ENCODE results near the gene FOXP1. TPM values are rescaled to one million over a fixed set of nuclear protein-coding genes. Genes with fewer than 3 reads are reported as not detected.

Gene FOXP1
- total RNA-seq, 1 donor from 2014 or later = 27.3 TPM

DNA sequence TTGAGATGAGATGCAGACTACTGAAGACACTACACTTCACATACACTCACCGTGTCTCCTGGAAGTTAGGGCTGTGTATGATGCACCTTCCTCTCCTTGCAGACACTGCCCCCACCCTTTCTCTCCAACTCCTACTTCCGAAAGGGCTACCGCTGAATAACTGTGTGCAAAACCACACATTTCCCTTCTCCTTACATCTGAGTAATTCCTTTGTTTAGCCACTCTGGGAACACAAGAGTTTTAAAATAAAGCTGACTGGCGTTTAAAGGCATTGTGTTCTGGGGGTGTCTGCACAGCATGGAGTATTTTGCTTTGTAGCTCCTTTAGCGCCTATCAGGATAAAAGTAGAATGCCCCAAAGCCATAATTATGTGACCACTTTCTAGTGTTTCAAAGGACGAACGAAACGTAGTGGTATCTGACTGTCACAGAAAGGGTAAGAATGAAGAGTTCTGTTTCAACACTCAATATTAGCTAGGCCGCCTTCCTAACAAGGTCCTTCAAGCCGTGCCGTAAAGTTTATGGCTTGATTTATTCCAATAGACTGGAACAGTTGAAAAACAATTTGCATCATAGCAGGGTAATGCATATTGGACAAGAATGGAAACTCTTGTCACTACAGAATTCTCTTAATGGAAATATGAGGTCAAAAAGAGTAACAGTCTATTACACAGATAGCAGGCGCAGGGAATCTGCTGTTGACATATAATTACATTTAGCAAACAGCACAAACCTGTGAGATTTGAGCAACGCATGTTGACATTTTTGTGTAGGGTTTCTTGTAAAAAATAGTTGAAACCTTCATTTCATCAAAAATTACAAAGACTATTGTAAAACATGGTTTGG, 619.9 kb downstream of the FOXP1 start:
- Mint-ChIP-seq H3K27ac (peak overlapping the region; percentile 70), H3K27me3 (ENCODE audit: insufficient read depth, low read depth) (peaks cover 5% of the 10 kb centered on the region), H3K9me3 (no peaks in the 10 kb centered on the region), H3K4me1 (peaks cover 21% of the 10 kb centered on the region), H3K36me3 (peaks cover 33% of the 10 kb centered on the region), H3K4me3 (peak overlapping the region; percentile 58)
- H3F3A ChIP-seq (ENCODE audit: low read depth) = peaks cover 10% of the 10 kb centered on the region
- TF ChIP-seq, protein P1, sequence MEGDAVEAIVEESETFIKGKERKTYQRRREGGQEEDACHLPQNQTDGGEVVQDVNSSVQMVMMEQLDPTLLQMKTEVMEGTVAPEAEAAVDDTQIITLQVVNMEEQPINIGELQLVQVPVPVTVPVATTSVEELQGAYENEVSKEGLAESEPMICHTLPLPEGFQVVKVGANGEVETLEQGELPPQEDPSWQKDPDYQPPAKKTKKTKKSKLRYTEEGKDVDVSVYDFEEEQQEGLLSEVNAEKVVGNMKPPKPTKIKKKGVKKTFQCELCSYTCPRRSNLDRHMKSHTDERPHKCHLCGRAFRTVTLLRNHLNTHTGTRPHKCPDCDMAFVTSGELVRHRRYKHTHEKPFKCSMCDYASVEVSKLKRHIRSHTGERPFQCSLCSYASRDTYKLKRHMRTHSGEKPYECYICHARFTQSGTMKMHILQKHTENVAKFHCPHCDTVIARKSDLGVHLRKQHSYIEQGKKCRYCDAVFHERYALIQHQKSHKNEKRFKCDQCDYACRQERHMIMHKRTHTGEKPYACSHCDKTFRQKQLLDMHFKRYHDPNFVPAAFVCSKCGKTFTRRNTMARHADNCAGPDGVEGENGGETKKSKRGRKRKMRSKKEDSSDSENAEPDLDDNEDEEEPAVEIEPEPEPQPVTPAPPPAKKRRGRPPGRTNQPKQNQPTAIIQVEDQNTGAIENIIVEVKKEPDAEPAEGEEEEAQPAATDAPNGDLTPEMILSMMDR (IDR thresholded peaks at IDR 0.05) = no peak
- TF ChIP-seq EZH2phosphoT487 (IDR thresholded peaks at IDR 0.05) = no peak
- no peak for TF ChIP-seq EZH2 (IDR thresholded peaks at IDR 0.05)
- peak overlapping the region; percentile 8 for H3K4me3 ChIP-seq
- peaks cover 4% of the 10 kb centered on the region for H3K36me3 ChIP-seq
- no peaks in the 10 kb centered on the region for H4K20me1 ChIP-seq (ENCODE audit: low read depth)
- no peak overlapping the region for H2AFZ ChIP-seq (replicated peaks)
- peaks cover 23% of the 10 kb centered on the region for H3K4me1 ChIP-seq
- H3K27me3 ChIP-seq = no peaks in the 10 kb centered on the region
- H3K79me2 ChIP-seq (ENCODE audit: low read depth) = no peaks in the 10 kb centered on the region
- H3K9ac ChIP-seq = no peak overlapping the region
- H3K27ac ChIP-seq = peak overlapping the region; percentile 79
- peak overlapping the region; percentile 69 for H3K4me2 ChIP-seq
- no peaks in the 10 kb centered on the region for H3K9me3 ChIP-seq (ENCODE audit: low read depth)
- peak; percentile 83 for DNase-seq (ENCODE audit: low spot score)

DNA sequence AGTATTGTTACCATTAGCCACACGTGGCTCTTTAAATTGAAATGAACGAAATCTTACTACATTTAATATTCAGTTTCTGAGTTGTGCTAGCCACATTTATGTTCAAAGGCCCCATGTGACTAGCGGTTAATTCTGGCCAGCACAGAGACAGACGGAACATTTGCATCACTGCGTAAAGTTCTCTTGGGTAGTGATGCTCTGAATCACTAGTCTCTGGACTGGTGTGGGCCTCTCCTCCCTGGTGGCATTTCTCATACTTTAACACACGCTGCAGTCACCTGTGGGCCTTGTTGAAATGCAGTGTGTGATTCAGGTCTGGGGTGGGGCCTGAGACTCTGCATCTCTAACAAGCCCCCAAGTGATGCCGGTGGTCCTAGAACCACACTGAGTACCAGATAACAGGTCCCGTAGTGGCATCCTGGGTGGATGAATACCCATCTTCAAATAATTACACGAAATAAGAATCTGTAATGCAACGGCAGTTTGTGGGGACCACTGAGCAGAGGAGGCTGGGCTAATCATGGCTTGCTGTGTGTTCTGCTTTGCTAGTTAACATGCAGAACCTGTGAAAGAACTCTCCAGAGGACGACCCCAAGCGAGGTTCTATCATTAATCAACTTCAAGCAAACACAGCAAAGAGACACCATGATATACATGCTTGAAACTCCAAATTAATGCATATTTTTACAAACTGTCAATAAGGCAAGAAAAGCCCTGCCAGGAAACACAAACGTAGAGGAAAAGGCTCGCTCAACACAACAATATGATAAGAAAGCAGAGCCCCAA, 623.8 kb downstream of the FOXP1 start:
- no peaks in the 10 kb centered on the region for H3K9me3 Mint-ChIP-seq
- peaks cover 51% of the 10 kb centered on the region for H3K4me1 Mint-ChIP-seq
- no peak overlapping the region for H3K27ac Mint-ChIP-seq
- Histone ChIP-seq H3K4me2 (no peak overlapping the region), H3K4me1 (peaks cover 23% of the 10 kb centered on the region), H3K9me3 (ENCODE audit: low read depth) (no peaks in the 10 kb centered on the region), H3K4me3 (no peak overlapping the region), H3K27me3 (no peaks in the 10 kb centered on the region), H3F3A (ENCODE audit: low read depth) (peaks cover 5% of the 10 kb centered on the region), H3K9ac (no peak overlapping the region), H3K27ac (no peak overlapping the region), H4K20me1 (ENCODE audit: low read depth) (no peaks in the 10 kb centered on the region), H3K79me2 (ENCODE audit: low read depth) (no peaks in the 10 kb centered on the region), H2AFZ (replicated peaks) (no peak overlapping the region), H3K36me3 (peaks cover 4% of the 10 kb centered on the region)
- H3K27me3 Mint-ChIP-seq (ENCODE audit: insufficient read depth, low read depth) = peaks cover 5% of the 10 kb centered on the region
- DNase-seq (ENCODE audit: low spot score) = no peak
- H3K4me3 Mint-ChIP-seq = no peak overlapping the region
- H3K36me3 Mint-ChIP-seq = peaks cover 29% of the 10 kb centered on the region
- no peak for TF ChIP-seq EZH2phosphoT487 (IDR thresholded peaks at IDR 0.05)
- TF ChIP-seq, protein P1 (IDR thresholded peaks at IDR 0.05) = no peak
- TF ChIP-seq EZH2 (IDR thresholded peaks at IDR 0.05) = no peak

DNA sequence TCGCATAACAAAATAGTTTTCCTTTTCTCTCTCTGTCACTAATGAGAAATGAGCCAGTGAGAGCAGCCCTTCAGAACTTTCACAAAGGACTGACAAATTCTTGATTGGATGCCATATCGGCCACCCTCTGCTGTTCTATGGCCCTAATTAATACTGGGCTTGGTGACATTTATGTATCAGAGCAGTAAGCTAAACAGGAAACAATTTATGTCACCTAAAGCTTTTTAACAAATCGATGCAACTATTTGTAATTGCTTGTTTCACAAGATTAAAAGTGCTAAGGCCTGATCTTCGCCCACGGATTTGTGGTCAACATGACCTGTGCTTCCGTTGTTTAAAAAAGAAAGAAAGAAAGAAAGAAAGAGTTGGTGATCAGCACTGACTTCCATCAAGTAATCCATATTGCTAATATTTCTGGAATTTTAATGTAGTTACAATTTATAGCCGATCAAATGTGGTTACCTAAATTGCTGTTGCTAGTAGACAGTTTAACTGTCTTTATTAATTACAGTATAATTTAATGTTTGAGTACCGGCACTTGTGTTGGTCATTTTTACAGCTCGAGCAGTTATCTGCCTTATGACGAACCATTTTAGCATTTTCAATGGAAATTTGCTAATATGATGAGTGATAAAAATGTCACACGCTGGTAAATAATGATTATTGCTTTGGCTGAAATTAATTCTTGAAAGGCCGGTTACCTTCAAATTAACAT, 631.3 kb downstream of the FOXP1 start:
- Mint-ChIP-seq H3K4me1 (peaks cover 50% of the 10 kb centered on the region), H3K36me3 (no peaks in the 10 kb centered on the region), H3K9me3 (no peaks in the 10 kb centered on the region), H3K4me3 (no peak overlapping the region), H3K27ac (no peak overlapping the region), H3K27me3 (ENCODE audit: insufficient read depth, low read depth) (no peaks in the 10 kb centered on the region)
- Histone ChIP-seq H3K4me1 (peaks cover 15% of the 10 kb centered on the region), H3K9ac (no peak overlapping the region), H3K4me3 (no peak overlapping the region), H3K79me2 (ENCODE audit: low read depth) (no peaks in the 10 kb centered on the region), H3K4me2 (no peak overlapping the region), H3K9me3 (ENCODE audit: low read depth) (no peaks in the 10 kb centered on the region), H2AFZ (replicated peaks) (no peak overlapping the region), H3F3A (ENCODE audit: low read depth) (no peaks in the 10 kb centered on the region), H3K36me3 (no peaks in the 10 kb centered on the region), H3K27me3 (no peaks in the 10 kb centered on the region), H4K20me1 (ENCODE audit: low read depth) (no peaks in the 10 kb centered on the region), H3K27ac (no peak overlapping the region)
- no peak for DNase-seq (ENCODE audit: low spot score)
- no peak for TF ChIP-seq EZH2 (IDR thresholded peaks at IDR 0.05)
- no peak for TF ChIP-seq EZH2phosphoT487 (IDR thresholded peaks at IDR 0.05)
- TF ChIP-seq, protein P1 (IDR thresholded peaks at IDR 0.05) = no peak

Data from neural progenitor cell (in vitro differentiated cells).